ENCODE measurements around the gene TSHZ1.

GRCh38 chr18:75208155-75208835 is 2.3 kb upstream of the TSHZ1 start:
- TF ChIP-seq CTCF (IDR thresholded peaks at IDR 0.05): no peak
- TF ChIP-seq RXRA (IDR thresholded peaks at IDR 0.05; ENCODE audit: borderline replicate concordance, low read depth): no peak

Measured in SK-N-SH (cell line).